Ovary (tissue), 3 donors: ENCODE results near the gene F2RL3.

Experiments used
- POLR2A ChIP-seq: fragments of 450-650 bp; IDR thresholded peaks from one replicate; pipeline ENCODE4 v1.6.1; 2017; ENCODE audit warnings: antibody characterized with exemption, mild to moderate bottlenecking, moderate library complexity
- TF ChIP-seq, protein P1 (sequence below), 3 donors: fragments of 450-650 bp in 2 of 3; fragments of 200-600 bp in 1 of 3; IDR thresholded peaks; one replicate each; pipeline versions ENCODE4 v1.5.1 to v1.8.0; 2016 to 2022; ENCODE audit warnings: antibody characterized with exemption in 3 of 3, mild to moderate bottlenecking in 1 of 3
- donor health status: DM: no; HTN: no; CAD: no.

DNA sequence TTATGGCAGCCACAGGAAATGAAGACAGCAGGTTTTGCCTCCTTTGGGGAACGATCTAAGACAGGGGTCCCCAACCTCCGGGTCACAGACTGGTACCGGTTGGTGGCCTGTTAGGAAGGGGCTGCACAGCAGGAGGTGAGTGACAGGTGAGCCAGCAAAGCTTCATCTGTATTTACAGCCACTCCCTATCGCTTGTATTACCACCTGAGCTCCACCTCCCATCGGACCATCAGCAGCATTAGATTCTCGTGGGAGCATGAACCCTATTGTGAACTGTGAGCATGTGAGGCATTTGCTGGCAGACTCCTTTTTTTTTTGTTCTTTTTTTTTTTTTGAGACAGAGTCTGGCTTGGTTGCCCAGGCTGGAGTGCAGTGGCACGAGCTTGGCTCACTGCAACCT is 22.2 kb downstream of the F2RL3 start:
- TF ChIP-seq, protein P1, sequence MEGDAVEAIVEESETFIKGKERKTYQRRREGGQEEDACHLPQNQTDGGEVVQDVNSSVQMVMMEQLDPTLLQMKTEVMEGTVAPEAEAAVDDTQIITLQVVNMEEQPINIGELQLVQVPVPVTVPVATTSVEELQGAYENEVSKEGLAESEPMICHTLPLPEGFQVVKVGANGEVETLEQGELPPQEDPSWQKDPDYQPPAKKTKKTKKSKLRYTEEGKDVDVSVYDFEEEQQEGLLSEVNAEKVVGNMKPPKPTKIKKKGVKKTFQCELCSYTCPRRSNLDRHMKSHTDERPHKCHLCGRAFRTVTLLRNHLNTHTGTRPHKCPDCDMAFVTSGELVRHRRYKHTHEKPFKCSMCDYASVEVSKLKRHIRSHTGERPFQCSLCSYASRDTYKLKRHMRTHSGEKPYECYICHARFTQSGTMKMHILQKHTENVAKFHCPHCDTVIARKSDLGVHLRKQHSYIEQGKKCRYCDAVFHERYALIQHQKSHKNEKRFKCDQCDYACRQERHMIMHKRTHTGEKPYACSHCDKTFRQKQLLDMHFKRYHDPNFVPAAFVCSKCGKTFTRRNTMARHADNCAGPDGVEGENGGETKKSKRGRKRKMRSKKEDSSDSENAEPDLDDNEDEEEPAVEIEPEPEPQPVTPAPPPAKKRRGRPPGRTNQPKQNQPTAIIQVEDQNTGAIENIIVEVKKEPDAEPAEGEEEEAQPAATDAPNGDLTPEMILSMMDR (IDR thresholded peaks at IDR 0.05) = no peak
- TF ChIP-seq POLR2A = no peak
